Measurements from ENCODE around the gene OR10G7. TPM values are rescaled to one million over a fixed set of nuclear protein-coding genes. Genes with fewer than 3 reads are reported as not detected.

Gene OR10G7
- total RNA-seq, 1 donor, result not detected

DNA sequence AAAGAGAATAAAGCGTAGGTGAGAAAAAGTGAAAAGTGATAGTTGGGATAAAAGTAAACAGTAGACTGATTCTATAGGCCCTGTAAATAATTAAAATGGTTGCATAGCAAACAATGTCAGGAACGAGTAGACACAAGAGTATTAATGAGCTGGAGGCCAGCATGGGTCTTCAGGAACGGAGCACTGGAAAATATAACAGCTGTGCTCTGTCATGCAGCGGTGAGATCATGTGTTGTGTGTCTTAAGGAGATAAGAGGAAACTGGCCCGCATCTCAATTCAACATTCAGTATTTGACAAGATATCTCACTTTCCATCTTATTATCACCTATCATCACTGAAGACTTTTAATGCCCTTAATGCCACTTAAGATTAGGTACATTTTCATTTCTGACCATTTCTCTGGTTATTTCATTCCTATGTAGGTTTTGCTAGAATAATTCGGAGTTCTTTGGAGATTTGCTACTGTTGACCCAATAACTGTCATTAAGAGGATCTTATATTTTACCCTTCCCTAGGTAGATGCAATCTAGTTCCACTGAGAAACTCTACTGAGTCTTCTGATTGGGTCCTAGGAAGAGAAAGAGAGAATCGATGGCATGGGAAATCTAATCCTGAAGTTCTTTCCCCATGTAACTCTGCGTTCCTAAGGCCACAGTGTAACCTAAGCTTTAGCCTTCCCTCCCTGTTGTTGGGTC is 38.7 kb upstream of the OR10G7 start:
- DNase-seq (ENCODE audit: low read depth), result no peak
- TF ChIP-seq, protein P1, sequence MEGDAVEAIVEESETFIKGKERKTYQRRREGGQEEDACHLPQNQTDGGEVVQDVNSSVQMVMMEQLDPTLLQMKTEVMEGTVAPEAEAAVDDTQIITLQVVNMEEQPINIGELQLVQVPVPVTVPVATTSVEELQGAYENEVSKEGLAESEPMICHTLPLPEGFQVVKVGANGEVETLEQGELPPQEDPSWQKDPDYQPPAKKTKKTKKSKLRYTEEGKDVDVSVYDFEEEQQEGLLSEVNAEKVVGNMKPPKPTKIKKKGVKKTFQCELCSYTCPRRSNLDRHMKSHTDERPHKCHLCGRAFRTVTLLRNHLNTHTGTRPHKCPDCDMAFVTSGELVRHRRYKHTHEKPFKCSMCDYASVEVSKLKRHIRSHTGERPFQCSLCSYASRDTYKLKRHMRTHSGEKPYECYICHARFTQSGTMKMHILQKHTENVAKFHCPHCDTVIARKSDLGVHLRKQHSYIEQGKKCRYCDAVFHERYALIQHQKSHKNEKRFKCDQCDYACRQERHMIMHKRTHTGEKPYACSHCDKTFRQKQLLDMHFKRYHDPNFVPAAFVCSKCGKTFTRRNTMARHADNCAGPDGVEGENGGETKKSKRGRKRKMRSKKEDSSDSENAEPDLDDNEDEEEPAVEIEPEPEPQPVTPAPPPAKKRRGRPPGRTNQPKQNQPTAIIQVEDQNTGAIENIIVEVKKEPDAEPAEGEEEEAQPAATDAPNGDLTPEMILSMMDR (IDR thresholded peaks at IDR 0.05; ENCODE audit: insufficient read depth, low read depth, low read length), result no peak
- H3K4me3 ChIP-seq (ENCODE audit: low read depth, low read length), result no peak overlapping the region

DNA sequence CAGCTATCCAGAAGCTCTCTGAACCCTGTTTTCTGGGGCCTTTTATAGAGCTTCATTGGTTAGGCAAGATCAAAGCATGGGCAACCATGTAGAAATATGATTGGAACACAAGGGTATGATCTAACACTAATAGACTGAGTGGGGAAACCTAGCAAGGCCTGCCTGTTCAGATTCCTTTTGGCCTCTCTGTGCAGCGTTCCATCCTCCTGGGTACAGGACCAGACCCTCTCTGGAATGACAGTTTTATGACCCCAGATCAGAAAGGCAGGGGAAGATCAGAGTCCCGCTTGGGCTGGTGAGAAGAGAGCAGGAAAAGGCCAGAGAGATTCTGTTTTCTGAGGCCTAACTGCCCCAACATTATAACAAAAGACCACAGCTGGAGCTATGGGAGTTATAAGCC is 37.5 kb upstream of the OR10G7 start:
- DNase-seq (ENCODE audit: low read depth), result no peak
- TF ChIP-seq, protein P1 (IDR thresholded peaks at IDR 0.05; ENCODE audit: insufficient read depth, low read depth, low read length), result no peak
- H3K4me3 ChIP-seq (ENCODE audit: low read depth, low read length), result no peak overlapping the region

DNA sequence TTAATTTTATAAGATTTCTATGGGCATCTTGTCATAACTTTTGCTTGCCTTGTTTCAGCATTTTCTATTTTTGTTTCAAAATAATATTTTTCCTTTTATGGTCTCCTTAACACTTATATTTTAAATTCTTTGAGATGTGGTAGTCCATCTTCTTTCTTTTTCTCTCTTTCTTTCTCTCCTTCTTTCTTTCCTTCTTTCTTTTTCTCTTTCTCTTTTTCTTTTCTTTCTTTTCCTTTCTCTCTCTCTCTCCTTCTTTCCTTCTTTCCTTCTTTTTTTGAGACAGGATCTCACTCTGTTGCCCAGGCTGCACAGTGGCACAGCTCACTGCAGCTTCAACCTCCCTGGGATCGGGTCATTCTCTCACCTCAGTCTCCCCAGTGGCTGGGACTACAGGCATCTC is 36.1 kb upstream of the OR10G7 start:
- TF ChIP-seq, protein P1 (IDR thresholded peaks at IDR 0.05; ENCODE audit: insufficient read depth, low read depth, low read length), result no peak
- no peak overlapping the region for H3K4me3 ChIP-seq (ENCODE audit: low read depth, low read length)
- DNase-seq (ENCODE audit: low read depth), result no peak

DNA sequence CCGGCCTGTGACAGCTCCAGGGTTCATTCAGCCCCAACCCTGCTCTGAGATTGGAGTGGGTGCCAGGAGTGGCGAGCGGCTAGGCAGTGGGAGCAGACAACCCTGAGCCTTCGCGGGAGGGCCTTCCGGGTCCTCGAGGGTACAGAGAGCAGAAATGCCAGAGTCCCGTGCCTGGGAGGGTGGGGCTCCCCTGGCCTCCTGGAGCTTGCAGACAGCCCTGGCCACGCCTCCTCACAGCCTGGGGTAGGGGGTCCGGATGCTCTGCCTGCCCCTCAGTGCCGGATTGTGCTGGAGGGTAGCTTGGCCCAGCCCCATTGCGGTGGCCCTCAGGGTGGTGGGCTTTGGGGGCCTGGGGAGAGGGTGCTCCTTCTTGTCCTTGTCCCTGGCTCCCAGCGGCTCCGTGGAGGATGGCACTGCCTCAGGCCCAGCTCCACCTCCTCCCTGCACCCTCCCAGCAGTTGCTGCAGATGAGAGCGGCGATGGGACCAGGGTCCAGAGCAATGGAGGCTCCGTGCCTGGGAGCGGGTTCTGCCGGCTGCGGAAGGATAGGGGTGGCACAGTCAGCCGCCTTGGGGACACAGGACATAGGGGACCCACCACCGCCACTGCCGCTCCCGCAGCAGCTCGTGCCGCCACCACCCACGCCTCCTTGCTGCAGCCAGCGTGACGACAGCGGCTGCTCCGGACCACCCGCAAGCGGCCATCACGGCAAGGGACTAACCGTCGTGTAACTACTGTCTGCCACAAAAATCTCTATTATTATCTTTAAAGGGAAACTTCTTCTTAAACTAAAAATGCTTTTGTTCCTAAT is 34.9 kb upstream of the OR10G7 start:
- peak overlapping the region; percentile 53 for H3K4me3 ChIP-seq (ENCODE audit: low read depth, low read length)
- DNase-seq (ENCODE audit: low read depth), result no peak
- TF ChIP-seq, protein P1 (IDR thresholded peaks at IDR 0.05; ENCODE audit: insufficient read depth, low read depth, low read length), result no peak

DNA sequence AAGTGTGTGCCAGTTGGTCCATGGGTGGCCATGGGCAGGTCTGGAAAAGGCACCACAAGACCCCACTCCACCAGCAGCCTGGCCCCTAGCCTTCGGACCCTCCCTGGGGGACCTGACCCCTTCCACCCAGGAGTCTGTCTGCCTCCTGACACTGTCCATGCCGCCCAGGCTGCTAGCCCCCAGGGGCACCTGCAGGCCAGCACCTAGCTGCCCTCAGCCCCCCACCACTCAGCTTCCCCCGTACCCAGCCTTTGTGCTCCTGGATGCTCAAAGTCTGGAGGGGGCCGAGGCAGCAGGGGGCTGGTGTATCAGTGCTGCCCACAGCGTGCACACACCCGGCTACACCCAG is 34.3 kb upstream of the OR10G7 start:
- TF ChIP-seq, protein P1 (IDR thresholded peaks at IDR 0.05; ENCODE audit: insufficient read depth, low read depth, low read length), result no peak
- DNase-seq (ENCODE audit: low read depth), result no peak
- no peak overlapping the region for H3K4me3 ChIP-seq (ENCODE audit: low read depth, low read length)

DNA sequence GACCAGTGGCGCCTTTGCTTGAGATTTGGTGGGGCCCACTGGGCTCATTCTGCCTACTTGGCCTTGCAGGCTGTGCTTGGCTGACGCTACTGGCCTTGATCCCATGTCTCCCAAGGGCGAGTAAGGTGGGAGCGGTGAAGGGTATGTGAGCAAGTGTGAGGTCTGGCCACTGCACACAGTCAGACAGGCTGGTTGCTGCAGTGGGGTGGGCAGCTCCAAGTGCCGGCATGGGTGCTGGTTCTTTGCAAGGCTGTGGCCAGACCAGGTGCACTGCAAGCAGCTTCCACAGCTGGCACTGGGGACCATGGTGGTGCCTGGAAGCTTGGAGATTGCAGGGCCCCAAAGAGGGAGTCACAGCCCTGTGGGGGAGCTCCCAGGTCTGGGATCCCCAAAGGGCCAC is 33.4 kb upstream of the OR10G7 start:
- no peak overlapping the region for H3K4me3 ChIP-seq (ENCODE audit: low read depth, low read length)
- TF ChIP-seq, protein P1 (IDR thresholded peaks at IDR 0.05; ENCODE audit: insufficient read depth, low read depth, low read length), result no peak
- DNase-seq (ENCODE audit: low read depth), result no peak

All from fibroblast of villous mesenchyme (primary cell).